IMR-90 (cell line): Measurements from ENCODE around the gene HAGHL.

Source experiments
- BHLHE40 ChIP-seq: fragments of 150-350 bp; IDR thresholded peaks from 2 replicates; pipeline ENCODE4 v1.6.1; 2016; ENCODE audit warnings: mild to moderate bottlenecking, low read depth, low read length
- CEBPB ChIP-seq: IDR thresholded peaks from 2 replicates; pipeline ENCODE4 v1.6.1; 2012; ENCODE audit warnings: low read depth, low read length, improper control_type of control experiment
- MAZ ChIP-seq: IDR thresholded peaks from 2 replicates; pipeline ENCODE4 v1.6.1; 2012; ENCODE audit warnings: low read depth, mild to moderate bottlenecking, low read length, improper control_type of control experiment, moderate library complexity, borderline replicate concordance
- NFE2L2 ChIP-seq: fragments of 150-350 bp; IDR thresholded peaks from 2 replicates; pipeline ENCODE4 v1.6.1; 2016; ENCODE audit warnings: low read depth, mild to moderate bottlenecking, low read length
- SMC3 ChIP-seq: fragments of 150-350 bp; IDR thresholded peaks from 2 replicates; pipeline ENCODE4 v1.6.1; 2016; ENCODE audit warnings: low read depth, mild to moderate bottlenecking, antibody characterized with exemption, low read length, moderate library complexity
- TF ChIP-seq, protein P1 (sequence below): conservative IDR thresholded peaks from 2 replicates; pipeline ENCODE4 v1.5.1; 2012; ENCODE audit warnings: mild to moderate bottlenecking, low read depth, low read length, improper control_type of control experiment
- TF ChIP-seq, protein P2 (sequence below): fragments of 150-350 bp; IDR thresholded peaks from 2 replicates; pipeline ENCODE4 v1.6.1; 2017; ENCODE audit warnings: mild to moderate bottlenecking, antibody characterized with exemption, low read length, low read depth

DNA sequence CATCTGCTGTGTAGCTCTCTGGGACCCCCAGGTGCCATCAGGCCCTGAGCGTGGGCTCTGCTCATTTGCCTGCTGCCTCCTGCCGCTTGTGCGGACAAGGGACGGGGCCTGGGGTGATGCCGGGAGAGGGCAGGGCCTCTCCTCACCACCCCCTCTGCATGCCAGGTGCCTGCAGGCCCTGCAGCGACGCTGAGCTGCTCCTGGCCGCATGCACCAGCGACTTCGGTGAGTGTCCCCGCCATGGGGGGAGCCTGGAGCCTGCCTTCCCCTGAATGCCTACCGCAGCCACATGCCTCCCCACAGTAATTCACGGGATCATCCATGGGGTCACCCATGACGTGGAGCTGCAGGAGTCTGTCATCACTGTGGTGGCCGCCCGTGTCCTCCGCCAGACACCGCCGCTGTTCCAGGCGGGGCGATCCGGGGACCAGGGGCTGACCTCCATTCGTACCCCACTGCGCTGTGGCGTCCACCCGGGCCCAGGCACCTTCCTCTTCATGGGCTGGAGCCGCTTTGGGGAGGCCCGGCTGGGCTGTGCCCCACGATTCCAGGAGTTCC is 10.1 kb upstream of the HAGHL start:
- TF ChIP-seq CEBPB = no peak
- TF ChIP-seq BHLHE40 = no peak
- no peak for TF ChIP-seq MAZ
- TF ChIP-seq, protein P1, sequence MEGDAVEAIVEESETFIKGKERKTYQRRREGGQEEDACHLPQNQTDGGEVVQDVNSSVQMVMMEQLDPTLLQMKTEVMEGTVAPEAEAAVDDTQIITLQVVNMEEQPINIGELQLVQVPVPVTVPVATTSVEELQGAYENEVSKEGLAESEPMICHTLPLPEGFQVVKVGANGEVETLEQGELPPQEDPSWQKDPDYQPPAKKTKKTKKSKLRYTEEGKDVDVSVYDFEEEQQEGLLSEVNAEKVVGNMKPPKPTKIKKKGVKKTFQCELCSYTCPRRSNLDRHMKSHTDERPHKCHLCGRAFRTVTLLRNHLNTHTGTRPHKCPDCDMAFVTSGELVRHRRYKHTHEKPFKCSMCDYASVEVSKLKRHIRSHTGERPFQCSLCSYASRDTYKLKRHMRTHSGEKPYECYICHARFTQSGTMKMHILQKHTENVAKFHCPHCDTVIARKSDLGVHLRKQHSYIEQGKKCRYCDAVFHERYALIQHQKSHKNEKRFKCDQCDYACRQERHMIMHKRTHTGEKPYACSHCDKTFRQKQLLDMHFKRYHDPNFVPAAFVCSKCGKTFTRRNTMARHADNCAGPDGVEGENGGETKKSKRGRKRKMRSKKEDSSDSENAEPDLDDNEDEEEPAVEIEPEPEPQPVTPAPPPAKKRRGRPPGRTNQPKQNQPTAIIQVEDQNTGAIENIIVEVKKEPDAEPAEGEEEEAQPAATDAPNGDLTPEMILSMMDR = no peak
- TF ChIP-seq NFE2L2 = no peak
- TF ChIP-seq, protein P2, sequence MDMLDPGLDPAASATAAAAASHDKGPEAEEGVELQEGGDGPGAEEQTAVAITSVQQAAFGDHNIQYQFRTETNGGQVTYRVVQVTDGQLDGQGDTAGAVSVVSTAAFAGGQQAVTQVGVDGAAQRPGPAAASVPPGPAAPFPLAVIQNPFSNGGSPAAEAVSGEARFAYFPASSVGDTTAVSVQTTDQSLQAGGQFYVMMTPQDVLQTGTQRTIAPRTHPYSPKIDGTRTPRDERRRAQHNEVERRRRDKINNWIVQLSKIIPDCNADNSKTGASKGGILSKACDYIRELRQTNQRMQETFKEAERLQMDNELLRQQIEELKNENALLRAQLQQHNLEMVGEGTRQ = no peak
- no peak for TF ChIP-seq SMC3
